Neural progenitor cell (in vitro differentiated cells): Measurements from ENCODE around the gene ATP11C. TPM values are rescaled to one million over a fixed set of nuclear protein-coding genes. Genes with fewer than 3 reads are reported as not detected.

Source experiments
- DNase-seq: peaks from one replicate; pipeline ENCODE4 v3.0.0-alpha.2; 2016; ENCODE audit warnings: low spot score
- H2AFZ ChIP-seq: fragments of 200-600 bp; sonication (generic); replicated peaks from 2 replicates; pipeline ENCODE4 v1.6.1; 2016; ENCODE audit warnings: antibody characterized with exemption
- H3F3A ChIP-seq: fragments of 200-600 bp; sonication (generic); 2 replicates; pipeline ENCODE4 v1.6.1; 2016; ENCODE audit warnings: antibody characterized with exemption, low read depth
- H3K27ac ChIP-seq: fragments of 200-600 bp; sonication (generic); 2 replicates; pipeline ENCODE4 v1.5.1; 2016; ENCODE audit warnings: mild to moderate bottlenecking
- H3K27me3 ChIP-seq: fragments of 200-600 bp; sonication (generic); 2 replicates; pipeline ENCODE4 v1.6.1; 2016; ENCODE audit warnings: mild to moderate bottlenecking, moderate library complexity
- H3K36me3 ChIP-seq: fragments of 200-600 bp; sonication (generic); 2 replicates; pipeline ENCODE4 v1.5.1; 2016
- H3K4me1 ChIP-seq: fragments of 200-600 bp; sonication (generic); 2 replicates; pipeline ENCODE4 v1.6.1; 2016; ENCODE audit warnings: mixed run types
- H3K4me2 ChIP-seq: fragments of 200-600 bp; sonication (generic); 2 replicates; pipeline ENCODE4 v1.6.1; 2016
- H3K4me3 ChIP-seq: fragments of 200-600 bp; sonication (generic); 2 replicates; pipeline ENCODE4 v1.5.1; 2016
- H3K79me2 ChIP-seq: fragments of 200-600 bp; sonication (generic); 2 replicates; pipeline ENCODE4 v1.6.1; 2016; ENCODE audit warnings: low read depth
- H3K9ac ChIP-seq: fragments of 200-600 bp; sonication (generic); 2 replicates; pipeline ENCODE4 v1.6.1; 2016
- H3K9me3 ChIP-seq: fragments of 200-600 bp; sonication (generic); 2 replicates; pipeline ENCODE4 v1.5.1; 2016; ENCODE audit warnings: low read depth
- H4K20me1 ChIP-seq: fragments of 200-600 bp; sonication (generic); 2 replicates; pipeline ENCODE4 v1.6.1; 2016; ENCODE audit warnings: low read depth
- H3K27ac Mint-ChIP-seq: 3 replicates; pipeline ENCODE4 v1.8.0; 2021; ENCODE audit warnings: mixed read lengths
- H3K27me3 Mint-ChIP-seq: 2 replicates; pipeline ENCODE4 v1.8.0; 2022; ENCODE audit warnings: low read depth, mild to moderate bottlenecking, inconsistent platforms, moderate library complexity, mixed read lengths; ENCODE audit not compliant: insufficient read depth
- H3K36me3 Mint-ChIP-seq: 3 replicates; pipeline ENCODE4 v1.8.0; 2021; ENCODE audit warnings: mixed read lengths
- H3K4me1 Mint-ChIP-seq: 3 replicates; pipeline ENCODE4 v1.8.0; 2021; ENCODE audit warnings: mixed read lengths
- H3K4me3 Mint-ChIP-seq: 3 replicates; pipeline ENCODE4 v1.8.0; 2021; ENCODE audit warnings: mild to moderate bottlenecking, moderate library complexity, mixed read lengths
- H3K9me3 Mint-ChIP-seq: 3 replicates; pipeline ENCODE4 v1.8.0; 2020; ENCODE audit warnings: mixed read lengths
- CTCF ChIP-seq: fragments of 200-600 bp; sonication (generic); IDR thresholded peaks from 2 replicates; pipeline ENCODE4 v1.5.1; 2017; ENCODE audit warnings: antibody characterized with exemption, mild to moderate bottlenecking
- EZH2 ChIP-seq: fragments of 200-600 bp; sonication (generic); IDR thresholded peaks from 2 replicates; pipeline ENCODE4 v1.6.1; 2017; ENCODE audit warnings: antibody characterized with exemption, mild to moderate bottlenecking, moderate library complexity
- EZH2phosphoT487 ChIP-seq: fragments of 200-600 bp; sonication (generic); IDR thresholded peaks from 2 replicates; pipeline ENCODE4 v1.6.1; 2017; ENCODE audit warnings: antibody characterized with exemption
- total RNA-seq: library from RNA; depleted of rRNA; stranded (reverse); fragments of >200 nt; gene quantifications from 2 replicates; pipeline ENCODE4 v1.2.3, GENCODE V29; 2015; ENCODE audit warnings: low replicate concordance

Gene ATP11C
- total RNA-seq, 1 donor from 2014 or later, result 68.0 TPM

- no peaks in the 10 kb centered on the region for H3K9me3 ChIP-seq
- DNase-seq, result no peak
- no peaks in the 10 kb centered on the region for H3K9me3 Mint-ChIP-seq
- no peak overlapping the region for H3K9ac ChIP-seq
- no peak overlapping the region for H3K4me2 ChIP-seq
- H3K79me2 ChIP-seq, result peaks cover 23% of the 10 kb centered on the region
- no peaks in the 10 kb centered on the region for H3K27me3 Mint-ChIP-seq
- no peak overlapping the region for H3K4me3 Mint-ChIP-seq
- no peak overlapping the region for H3K27ac Mint-ChIP-seq
- H3K27me3 ChIP-seq, result no peaks in the 10 kb centered on the region
- no peak overlapping the region for H3K4me3 ChIP-seq
- TF ChIP-seq EZH2phosphoT487 (no peak), CTCF (no peak), EZH2 (no peak)
- no peak overlapping the region for H2AFZ ChIP-seq
- peaks cover 9% of the 10 kb centered on the region for H3F3A ChIP-seq
- no peaks in the 10 kb centered on the region for H3K36me3 ChIP-seq
- peaks cover 61% of the 10 kb centered on the region for H3K4me1 ChIP-seq
- H3K4me1 Mint-ChIP-seq, result peaks cover 54% of the 10 kb centered on the region
- no peak overlapping the region for H3K27ac ChIP-seq
- H3K36me3 Mint-ChIP-seq, result peaks cover 6% of the 10 kb centered on the region
- no peaks in the 10 kb centered on the region for H4K20me1 ChIP-seq
Measured at GRCh38 chrX:139828830-139829229, 104.0 kb downstream of the ATP11C start.

GRCh38 chrX:139828033-139828432 is 104.8 kb downstream of the ATP11C start:
- Mint-ChIP-seq H3K4me1 (peaks cover 54% of the 10 kb centered on the region), H3K27ac (no peak overlapping the region), H3K27me3 (no peaks in the 10 kb centered on the region), H3K9me3 (no peaks in the 10 kb centered on the region), H3K36me3 (peaks cover 9% of the 10 kb centered on the region), H3K4me3 (no peak overlapping the region)
- Histone ChIP-seq H3K27ac (no peak overlapping the region), H3K9ac (no peak overlapping the region), H3K4me2 (no peak overlapping the region), H2AFZ (no peak overlapping the region), H3K27me3 (no peaks in the 10 kb centered on the region), H3K79me2 (peaks cover 18% of the 10 kb centered on the region), H3K4me1 (peaks cover 61% of the 10 kb centered on the region), H3K36me3 (no peaks in the 10 kb centered on the region), H4K20me1 (no peaks in the 10 kb centered on the region), H3K9me3 (no peaks in the 10 kb centered on the region), H3K4me3 (no peak overlapping the region), H3F3A (peaks cover 9% of the 10 kb centered on the region)
- no peak for DNase-seq
- TF ChIP-seq EZH2, result no peak
- no peak for TF ChIP-seq CTCF

GRCh38 chrX:139826065-139827044 is 106.5 kb downstream of the ATP11C start:
- Histone ChIP-seq H3K27ac (no peak overlapping the region), H3K4me2 (no peak overlapping the region), H4K20me1 (no peaks in the 10 kb centered on the region), H3K27me3 (no peaks in the 10 kb centered on the region), H2AFZ (no peak overlapping the region), H3K79me2 (peaks cover 11% of the 10 kb centered on the region), H3F3A (peaks cover 3% of the 10 kb centered on the region), H3K9ac (no peak overlapping the region), H3K9me3 (no peaks in the 10 kb centered on the region), H3K4me1 (peaks cover 46% of the 10 kb centered on the region), H3K4me3 (no peak overlapping the region), H3K36me3 (no peaks in the 10 kb centered on the region)
- Mint-ChIP-seq H3K4me1 (peaks cover 39% of the 10 kb centered on the region), H3K4me3 (no peak overlapping the region), H3K36me3 (peaks cover 9% of the 10 kb centered on the region), H3K27me3 (no peaks in the 10 kb centered on the region), H3K9me3 (no peaks in the 10 kb centered on the region), H3K27ac (peak overlapping the region; percentile 17)
- no peak for DNase-seq
- TF ChIP-seq EZH2phosphoT487 (no peak), CTCF (no peak), EZH2 (no peak)
